ENCODE measurements around the gene ABCA1. TPM values are rescaled to one million over a fixed set of nuclear protein-coding genes. Genes with fewer than 3 reads are reported as not detected.

ABCA1 gene
- total RNA-seq, 1 experiment from 2014 or later = 0.69 TPM

DNA sequence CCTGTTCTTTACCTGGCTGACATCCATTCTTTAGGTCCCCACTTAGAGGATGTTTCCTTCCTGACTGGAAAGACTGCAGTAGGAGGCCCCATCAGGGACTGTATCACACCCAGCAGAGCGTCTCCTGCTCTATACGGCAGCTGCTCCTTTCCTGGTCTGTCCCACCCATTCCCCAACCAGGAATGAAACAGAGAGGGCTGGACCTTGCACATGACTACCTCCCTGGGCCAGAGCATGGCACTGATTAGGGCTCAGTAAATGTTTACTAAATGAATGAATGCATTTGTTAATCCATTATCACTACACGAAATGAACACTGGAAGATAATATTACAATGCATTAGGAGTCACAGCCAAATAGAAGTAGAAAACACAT, 76.4 kb downstream of the ABCA1 start:
- Histone ChIP-seq H3K9me3 (ENCODE audit: low read depth, low read length, poor library complexity, severe bottlenecking) (no peaks in the 10 kb centered on the region), H3K36me3 (ENCODE audit: insufficient read depth, low read length, poor library complexity, severe bottlenecking) (no peaks in the 10 kb centered on the region), H3K4me1 (ENCODE audit: insufficient read depth, low read length, poor library complexity, severe bottlenecking) (no peaks in the 10 kb centered on the region), H3K27ac (ENCODE audit: low read depth, low read length, poor library complexity, severe bottlenecking) (no peak overlapping the region), H3K27me3 (replicated peaks; ENCODE audit: insufficient read depth, low read depth, low read length, poor library complexity) (no peaks in the 10 kb centered on the region), H3K4me3 (ENCODE audit: low read depth, low read length, poor library complexity, severe bottlenecking) (no peak overlapping the region)
- CTCF ChIA-PET = no interaction called here
- POLR2A ChIA-PET (ENCODE audit: low non-redundant PET) = no interaction called here
- no peak for DNase-seq (ENCODE audit: low spot score)
- TF ChIP-seq, protein P1, sequence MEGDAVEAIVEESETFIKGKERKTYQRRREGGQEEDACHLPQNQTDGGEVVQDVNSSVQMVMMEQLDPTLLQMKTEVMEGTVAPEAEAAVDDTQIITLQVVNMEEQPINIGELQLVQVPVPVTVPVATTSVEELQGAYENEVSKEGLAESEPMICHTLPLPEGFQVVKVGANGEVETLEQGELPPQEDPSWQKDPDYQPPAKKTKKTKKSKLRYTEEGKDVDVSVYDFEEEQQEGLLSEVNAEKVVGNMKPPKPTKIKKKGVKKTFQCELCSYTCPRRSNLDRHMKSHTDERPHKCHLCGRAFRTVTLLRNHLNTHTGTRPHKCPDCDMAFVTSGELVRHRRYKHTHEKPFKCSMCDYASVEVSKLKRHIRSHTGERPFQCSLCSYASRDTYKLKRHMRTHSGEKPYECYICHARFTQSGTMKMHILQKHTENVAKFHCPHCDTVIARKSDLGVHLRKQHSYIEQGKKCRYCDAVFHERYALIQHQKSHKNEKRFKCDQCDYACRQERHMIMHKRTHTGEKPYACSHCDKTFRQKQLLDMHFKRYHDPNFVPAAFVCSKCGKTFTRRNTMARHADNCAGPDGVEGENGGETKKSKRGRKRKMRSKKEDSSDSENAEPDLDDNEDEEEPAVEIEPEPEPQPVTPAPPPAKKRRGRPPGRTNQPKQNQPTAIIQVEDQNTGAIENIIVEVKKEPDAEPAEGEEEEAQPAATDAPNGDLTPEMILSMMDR (conservative IDR thresholded peaks at IDR 0.05; ENCODE audit: low read depth, low read length) = no peak
- no peak for TF ChIP-seq EZH2 (IDR thresholded peaks at IDR 0.05; ENCODE audit: borderline replicate concordance, low read depth, low read length, poor library complexity, severe bottlenecking)
- no TSS peak for BruUV-seq (replicated peaks)
- intact Hi-C loops (cut with micrococcal nuclease; ENCODE audit: unreplicated experiment) = no loop called here

DNA sequence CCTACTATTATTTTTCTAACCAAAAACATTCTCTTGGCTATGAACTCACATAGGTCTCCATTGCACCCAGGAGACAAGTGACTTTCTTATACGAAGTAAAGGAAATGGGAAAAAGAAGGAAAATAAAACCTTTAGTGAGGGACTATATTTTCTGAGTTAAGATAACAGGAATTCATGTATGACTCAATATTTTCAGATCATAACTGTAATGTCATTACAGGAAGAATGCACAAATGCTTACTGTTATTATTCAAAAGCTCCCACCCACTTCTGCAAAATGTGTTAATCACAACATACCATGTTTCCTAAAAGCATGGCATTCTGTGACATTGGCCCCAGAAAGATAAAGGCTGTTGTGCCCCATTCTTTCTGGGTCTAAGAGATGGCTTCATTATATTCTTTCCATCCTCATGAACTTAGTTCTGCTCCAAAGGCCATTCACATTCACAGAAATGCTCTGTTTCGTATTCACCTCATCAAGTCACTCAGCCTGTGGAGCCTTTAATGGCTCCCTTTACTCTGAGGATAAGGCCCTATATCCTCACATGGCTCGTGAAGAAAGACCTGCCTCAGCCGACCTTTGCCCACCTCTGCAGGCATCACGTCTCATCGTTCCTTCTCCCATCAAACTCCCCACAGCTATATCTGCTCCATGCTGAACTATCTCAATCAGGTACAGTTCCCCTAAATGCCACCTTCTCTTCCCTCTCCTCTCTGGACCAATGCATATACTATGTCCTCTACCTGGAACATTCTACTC, 77.0 kb downstream of the ABCA1 start:
- no peak for TF ChIP-seq EZH2 (IDR thresholded peaks at IDR 0.05; ENCODE audit: borderline replicate concordance, low read depth, low read length, poor library complexity, severe bottlenecking)
- TF ChIP-seq, protein P1 (conservative IDR thresholded peaks at IDR 0.05; ENCODE audit: low read depth, low read length) = no peak
- no peak for DNase-seq (ENCODE audit: low spot score)
- Histone ChIP-seq H3K27me3 (replicated peaks; ENCODE audit: insufficient read depth, low read depth, low read length, poor library complexity) (no peaks in the 10 kb centered on the region), H3K27ac (ENCODE audit: low read depth, low read length, poor library complexity, severe bottlenecking) (no peak overlapping the region), H3K36me3 (ENCODE audit: insufficient read depth, low read length, poor library complexity, severe bottlenecking) (no peaks in the 10 kb centered on the region), H3K4me1 (ENCODE audit: insufficient read depth, low read length, poor library complexity, severe bottlenecking) (no peaks in the 10 kb centered on the region), H3K4me3 (ENCODE audit: low read depth, low read length, poor library complexity, severe bottlenecking) (no peak overlapping the region), H3K9me3 (ENCODE audit: low read depth, low read length, poor library complexity, severe bottlenecking) (no peaks in the 10 kb centered on the region)
- CTCF ChIA-PET = no interaction called here
- no TSS peak for BruUV-seq (replicated peaks)
- intact Hi-C loops (cut with micrococcal nuclease; ENCODE audit: unreplicated experiment) = no loop called here
- POLR2A ChIA-PET (ENCODE audit: low non-redundant PET) = no interaction called here

DNA sequence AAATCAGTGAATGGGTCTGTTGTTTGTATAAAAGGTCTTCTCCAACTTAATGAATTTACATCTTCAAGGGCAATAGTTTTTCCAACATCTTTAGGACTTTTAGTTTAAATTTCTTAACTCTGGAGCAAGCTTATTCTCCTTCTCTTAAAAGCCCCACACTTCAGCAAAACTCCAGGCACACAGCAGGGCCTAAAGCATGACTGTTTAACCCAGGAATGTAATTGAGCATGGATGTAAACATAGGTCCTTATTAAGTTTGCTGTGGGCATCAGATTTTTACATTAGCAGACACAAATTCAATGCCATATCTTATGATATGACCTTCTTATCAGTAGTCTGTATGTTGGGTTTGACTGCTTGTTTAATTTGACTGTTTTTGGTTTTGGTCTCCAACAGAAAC, 78.9 kb downstream of the ABCA1 start:
- Histone ChIP-seq H3K27ac (ENCODE audit: low read depth, low read length, poor library complexity, severe bottlenecking) (no peak overlapping the region), H3K4me3 (ENCODE audit: low read depth, low read length, poor library complexity, severe bottlenecking) (no peak overlapping the region), H3K4me1 (ENCODE audit: insufficient read depth, low read length, poor library complexity, severe bottlenecking) (no peaks in the 10 kb centered on the region), H3K36me3 (ENCODE audit: insufficient read depth, low read length, poor library complexity, severe bottlenecking) (no peaks in the 10 kb centered on the region), H3K9me3 (ENCODE audit: low read depth, low read length, poor library complexity, severe bottlenecking) (no peaks in the 10 kb centered on the region), H3K27me3 (replicated peaks; ENCODE audit: insufficient read depth, low read depth, low read length, poor library complexity) (no peaks in the 10 kb centered on the region)
- TF ChIP-seq, protein P1 (conservative IDR thresholded peaks at IDR 0.05; ENCODE audit: low read depth, low read length) = no peak
- TF ChIP-seq EZH2 (IDR thresholded peaks at IDR 0.05; ENCODE audit: borderline replicate concordance, low read depth, low read length, poor library complexity, severe bottlenecking) = no peak
- intact Hi-C loops (cut with micrococcal nuclease; ENCODE audit: unreplicated experiment) = no loop called here
- DNase-seq (ENCODE audit: low spot score) = no peak
- CTCF ChIA-PET = no interaction called here
- POLR2A ChIA-PET (ENCODE audit: low non-redundant PET) = no interaction called here
- no TSS peak for BruUV-seq (replicated peaks)
